ENCODE data around the gene SWSAP1. TPM values are rescaled to one million over a fixed set of nuclear protein-coding genes. Genes with fewer than 3 reads are reported as not detected.
"Not testable (repeated sequence)": the region's sequence is repeated elsewhere in the genome, so short reads cannot be mapped to it uniquely, and the experiment has no call there.

SWSAP1 gene
- total RNA-seq, 1 donor = 4.6 TPM

DNA sequence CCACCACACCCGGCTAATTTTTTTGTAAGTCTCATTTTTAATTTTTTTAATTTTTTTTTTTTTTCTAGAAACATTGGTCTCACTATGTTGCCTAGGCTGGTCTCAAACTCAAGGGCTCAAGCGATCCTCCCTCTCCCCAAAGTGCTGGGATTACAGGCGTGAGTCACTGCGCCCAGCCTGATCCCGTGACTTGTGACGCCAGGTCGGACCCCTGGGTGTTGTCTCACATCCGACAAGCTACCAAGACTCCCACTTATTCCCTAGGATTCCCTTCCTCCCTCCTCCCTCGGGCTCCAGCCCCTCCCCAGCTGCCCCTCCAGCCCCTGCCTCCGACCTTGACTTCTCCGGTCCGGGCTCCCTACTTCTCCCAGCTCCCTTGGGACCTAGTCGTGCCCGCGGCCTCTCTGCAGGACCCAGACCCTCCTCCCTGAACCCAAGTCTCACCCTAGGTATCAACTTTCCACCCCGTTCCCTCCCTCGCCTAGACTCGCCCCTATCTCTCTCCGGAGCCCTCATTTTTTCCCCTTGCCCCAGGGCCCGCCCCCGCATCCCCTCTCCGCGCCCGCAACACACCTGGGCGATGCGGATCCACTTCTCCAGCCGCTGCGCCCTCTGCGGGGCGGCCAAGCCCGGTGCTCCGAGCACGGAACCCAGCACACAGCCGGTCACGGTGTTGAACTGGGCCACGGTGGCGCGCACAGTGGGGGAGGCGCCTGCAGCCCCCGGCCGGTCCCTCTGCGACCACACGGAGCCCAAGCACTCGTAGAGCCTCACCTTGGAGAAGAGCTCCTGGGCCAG lies 31.6 kb downstream of the SWSAP1 start:
- DNase-seq (ENCODE audit: low read depth in 2 of 3, low spot score in 2 of 3) = peak in 2 of 3 donors; percentile 21 to 33

DNA sequence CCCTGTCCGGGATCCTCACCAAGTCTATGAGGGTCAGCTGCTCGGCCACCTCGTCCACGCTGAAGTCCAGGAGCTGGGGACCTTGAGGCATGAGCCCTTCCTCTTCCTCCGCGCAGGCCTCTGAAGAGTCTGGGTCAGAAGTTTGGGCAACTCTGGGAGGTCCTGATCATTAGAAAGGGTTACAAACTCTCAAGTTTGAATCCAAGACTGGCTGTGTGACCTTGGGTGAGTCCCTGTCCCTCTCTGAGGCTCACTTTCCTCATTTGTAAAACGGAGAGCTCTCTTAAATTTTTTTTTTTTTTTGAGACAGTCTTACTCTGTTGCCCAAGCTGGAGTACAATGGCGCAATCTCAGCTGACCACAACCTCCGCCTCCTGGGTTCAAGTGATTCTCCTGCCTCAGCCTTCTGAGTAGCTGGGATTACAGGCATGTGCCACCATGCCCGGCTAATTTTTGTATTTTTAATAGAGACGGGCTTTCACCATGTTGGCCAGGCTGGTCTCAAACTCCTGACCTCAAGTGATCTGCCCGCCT lies 32.3 kb downstream of the SWSAP1 start:
- not testable (repeated sequence) for DNase-seq (ENCODE audit: low read depth in 2 of 3, low spot score in 2 of 3)

DNA sequence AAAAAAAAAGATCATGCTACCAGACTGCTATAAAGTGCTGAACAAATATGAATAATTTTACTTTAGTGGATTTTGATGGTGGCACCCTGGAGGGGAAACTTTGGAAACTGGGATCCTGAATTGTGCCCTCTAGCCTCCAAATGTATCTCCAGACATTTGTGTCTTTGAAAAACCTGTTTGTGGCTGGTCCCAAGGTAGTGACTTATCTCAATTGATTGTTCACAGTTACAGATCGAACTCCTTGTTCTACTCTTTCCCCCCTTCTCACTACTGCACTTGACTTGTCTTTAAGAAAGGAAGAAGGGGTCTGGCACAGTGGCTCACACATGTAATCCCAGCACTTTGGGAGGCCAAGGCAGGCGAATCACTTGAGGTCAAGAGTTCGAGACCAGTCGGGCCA lies 34.1 kb downstream of the SWSAP1 start:
- no peak for DNase-seq (ENCODE audit: low read depth in 2 of 3, low spot score in 2 of 3)

DNA sequence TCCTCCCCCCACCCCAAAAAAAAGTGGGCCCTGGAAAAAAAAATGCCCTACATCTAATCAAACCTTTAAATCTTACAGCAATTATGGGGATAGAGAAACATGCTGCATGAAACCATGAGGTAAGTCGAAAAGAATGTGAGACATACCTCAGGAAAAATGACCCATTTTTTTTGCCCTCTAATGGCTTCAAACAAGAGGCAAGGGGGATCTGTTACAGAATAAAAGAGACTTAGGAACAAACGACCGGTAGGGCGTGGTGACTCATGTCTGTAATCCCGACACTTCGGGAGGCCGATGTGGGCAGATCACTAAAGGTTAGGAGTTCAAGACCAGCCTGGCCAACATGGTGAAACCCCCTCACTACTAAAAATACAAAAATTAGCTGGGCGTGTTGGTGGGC lies 36.2 kb downstream of the SWSAP1 start:
- DNase-seq (ENCODE audit: low read depth in 2 of 3, low spot score in 2 of 3) = no peak

DNA sequence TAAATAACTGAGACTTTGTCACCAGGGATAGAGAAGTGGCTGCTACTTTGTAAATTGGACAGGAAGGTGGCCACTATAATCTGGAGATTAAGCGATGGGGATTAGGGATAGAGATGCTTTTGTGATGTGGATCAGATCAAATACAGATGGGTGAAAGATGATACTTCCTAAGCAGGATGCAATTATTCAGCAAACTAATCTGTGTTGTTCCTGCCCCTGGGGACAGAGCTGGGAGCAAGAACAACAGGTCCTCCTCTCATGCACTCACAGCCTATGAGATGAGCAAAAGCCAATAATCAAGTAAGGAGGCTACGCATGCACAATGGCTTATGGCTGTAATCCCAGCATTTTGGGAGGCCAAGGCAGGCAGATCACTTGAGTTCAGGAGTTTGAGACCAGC lies 40.1 kb downstream of the SWSAP1 start:
- DNase-seq (ENCODE audit: low read depth in 2 of 3, low spot score in 2 of 3) = no peak

DNA sequence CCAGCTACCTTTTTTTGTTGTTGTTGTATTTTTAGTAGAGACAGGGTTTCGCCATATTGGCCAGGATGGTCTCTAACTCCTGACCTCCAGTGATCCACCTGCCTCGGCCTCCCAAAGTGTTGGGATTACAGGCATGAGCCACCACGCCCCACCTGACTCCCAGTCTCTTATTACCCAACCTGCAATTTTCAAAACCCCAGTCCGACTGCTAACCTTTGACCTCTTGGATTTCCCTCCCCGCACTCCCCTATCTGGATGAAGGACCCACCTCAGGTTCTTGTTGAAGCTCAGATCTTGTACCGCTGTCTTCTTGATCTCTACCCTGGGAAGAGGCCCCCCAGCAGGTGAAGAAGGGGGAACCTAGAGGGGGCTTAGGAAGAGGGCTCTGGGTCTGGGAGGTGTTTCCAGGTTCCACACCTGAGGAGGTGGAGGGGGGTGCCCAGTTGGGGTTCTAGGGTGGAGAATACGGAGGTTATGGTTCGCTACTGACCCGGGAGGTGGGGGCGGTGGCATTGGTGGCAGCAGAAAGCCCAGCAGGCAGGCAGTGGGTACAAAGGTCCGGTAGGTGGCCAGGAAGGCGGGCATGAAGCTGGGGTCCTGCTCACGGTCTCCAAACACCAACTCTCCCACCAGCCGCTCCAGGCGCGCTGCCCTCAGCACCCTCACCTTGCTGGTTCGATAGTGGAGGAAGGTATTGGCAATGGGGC lies 42.0 kb downstream of the SWSAP1 start:
- DNase-seq (ENCODE audit: low read depth in 2 of 3, low spot score in 2 of 3) = no peak

DNA sequence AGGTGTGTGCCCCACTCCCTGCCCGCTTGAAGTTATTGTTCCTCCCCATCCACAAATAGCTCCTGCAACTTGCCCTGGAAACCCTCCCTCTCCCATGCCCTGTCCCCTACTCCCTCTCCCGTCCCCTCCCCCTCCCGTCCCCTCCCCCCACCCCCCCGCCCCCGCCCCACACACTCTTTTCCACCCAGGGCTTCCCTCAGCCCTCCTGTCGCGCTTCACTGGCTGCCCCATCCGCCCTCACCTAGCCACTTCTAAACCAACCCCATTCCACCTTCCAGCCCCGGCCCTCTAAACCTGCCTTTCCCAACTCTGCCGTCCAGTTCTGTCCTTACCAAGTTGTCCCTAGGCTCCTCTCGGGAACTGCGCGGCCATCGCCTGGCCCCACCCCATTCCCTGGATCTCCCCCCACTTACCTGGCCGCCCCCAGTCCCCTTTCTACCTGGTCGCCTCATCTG lies 43.7 kb downstream of the SWSAP1 start:
- DNase-seq (ENCODE audit: low read depth in 2 of 3, low spot score in 2 of 3) = no peak

DNA sequence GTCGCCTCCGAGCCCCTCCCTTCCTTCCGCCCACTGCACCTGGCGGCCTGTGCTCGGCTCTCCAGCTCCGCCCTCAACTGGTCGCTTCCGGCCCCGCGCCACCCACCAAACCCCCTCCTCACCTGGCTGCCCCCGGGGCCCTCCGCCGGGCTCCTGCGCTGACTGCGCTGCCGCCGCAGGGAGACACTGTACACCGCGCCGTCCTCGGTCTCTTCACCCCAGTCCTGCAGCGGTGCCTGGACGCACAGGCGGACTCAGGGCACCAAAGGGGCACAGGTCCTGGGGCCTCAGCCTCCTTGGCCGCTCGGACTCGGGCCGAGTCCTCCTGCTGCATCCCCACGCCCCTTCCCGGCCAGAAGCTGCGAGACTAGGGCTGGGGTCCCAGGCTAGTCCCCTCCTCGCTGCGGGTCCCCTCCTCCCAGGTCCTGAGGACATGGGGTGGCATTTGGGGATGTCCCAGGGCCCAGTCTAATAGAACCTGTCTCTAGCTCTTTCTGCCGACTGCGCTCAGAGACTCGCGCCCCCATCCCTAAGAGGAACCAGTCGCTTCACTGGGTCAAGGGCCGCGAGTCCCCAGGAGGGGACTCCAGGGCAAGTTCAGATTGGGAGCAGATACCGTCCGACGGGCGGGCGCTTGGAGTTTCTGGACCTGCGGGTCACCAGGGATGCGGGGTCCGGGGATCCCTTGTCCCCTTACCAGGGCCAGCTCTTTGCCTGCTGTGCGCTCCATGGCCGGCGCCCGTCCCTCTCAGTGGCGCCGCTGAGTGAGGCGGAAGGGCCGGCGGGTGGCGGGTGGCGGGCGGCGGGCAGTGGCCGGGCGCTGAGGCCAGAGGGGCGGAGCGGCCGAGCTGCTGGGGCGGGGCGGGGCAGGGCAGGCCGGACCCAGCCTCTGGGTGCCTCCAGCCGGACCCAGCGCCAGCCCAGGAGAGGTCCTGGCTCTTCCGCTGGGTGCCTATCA lies 44.4 kb downstream of the SWSAP1 start, which contains the start of gene RGL3:
TSS of gene RGL3 (minus strand) at position 766 of the 958 bp plus-strand sequence. CDS start at position 730, 36 bp downstream.
- no peak for DNase-seq (ENCODE audit: low read depth in 2 of 3, low spot score in 2 of 3)

DNA sequence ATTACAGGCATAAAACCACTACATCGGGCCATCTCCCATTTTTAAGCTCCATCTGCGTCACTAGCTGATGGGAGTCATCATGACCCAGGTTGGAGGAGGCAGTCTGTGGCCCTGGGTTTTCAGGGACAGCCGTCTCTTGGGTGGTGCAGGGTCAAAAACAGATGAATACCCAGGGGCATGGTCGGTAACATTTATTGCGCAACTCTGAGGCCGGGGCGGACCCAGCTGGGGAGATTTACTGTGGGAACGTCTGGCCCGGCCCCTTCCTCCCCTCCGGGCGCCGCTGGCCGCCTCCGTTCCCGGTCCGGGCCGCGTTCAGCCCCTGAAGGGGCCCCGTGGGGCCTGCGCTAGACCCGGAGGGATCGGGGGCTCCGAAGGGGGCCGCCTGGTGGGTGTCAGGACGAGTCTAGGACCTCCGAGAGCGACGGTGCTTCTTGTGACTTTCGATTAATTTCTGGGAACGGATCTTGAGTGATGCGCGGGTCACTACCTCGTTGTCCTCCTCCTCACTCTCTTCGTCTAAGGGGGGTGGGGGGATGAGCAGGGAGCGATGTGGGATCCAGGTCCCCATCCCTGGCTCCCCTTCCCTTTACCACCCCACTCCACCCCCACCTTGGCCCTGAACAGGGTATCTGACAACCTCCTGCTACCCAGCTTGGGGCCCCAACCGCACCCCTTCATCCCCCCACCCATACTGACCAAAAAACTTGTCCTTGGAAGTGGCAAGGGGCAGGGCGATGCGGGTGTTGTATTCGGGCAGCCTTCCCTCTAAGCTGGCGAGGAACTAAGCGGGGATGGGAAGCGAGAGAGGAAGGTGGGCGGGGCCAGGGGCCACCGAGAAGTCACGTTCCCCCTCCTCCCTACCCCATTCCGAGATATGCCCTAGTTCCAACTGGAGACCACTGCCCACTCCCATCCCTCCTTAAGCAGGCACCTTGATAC lies 46.2 kb downstream of the SWSAP1 start:
- DNase-seq (ENCODE audit: low read depth in 2 of 3, low spot score in 2 of 3) = peak in 1 of 3 donors; percentile 15

DNA sequence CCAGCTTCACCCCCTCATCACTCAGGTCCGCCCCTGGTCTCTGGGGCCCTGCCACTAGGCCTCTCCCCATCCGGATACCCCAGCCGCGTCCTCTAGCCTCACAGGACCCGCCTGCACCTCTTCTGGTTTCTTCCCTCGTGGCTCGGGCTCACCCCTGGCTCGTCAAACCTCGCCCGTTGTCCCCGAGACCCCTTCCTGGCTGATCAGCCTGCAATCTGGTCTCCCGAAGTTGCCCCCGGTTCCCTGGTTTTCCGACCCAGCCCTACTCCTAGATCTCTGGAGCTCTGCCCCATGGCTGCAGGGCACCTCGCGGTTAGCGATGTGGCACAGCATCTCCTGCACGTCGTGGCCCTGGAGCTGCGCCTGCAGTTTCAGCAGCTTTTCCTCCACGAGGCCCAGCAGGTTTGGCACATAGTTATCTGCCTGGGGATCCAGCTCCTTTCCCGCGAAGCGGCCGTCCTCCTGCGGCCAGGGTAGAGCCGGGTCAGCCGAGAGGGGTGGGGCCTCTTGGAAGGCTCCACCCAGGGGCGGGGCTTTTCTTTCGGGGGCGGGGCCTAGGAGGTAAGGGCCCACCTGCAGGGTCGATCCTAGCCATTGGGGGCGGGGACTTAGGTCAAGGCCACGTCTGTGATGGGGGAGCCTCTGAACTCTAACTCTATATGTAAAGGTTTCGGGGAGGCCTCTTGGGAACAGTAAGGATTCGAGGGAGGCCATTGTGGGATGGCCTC lies 47.1 kb downstream of the SWSAP1 start:
- DNase-seq (ENCODE audit: low read depth in 2 of 3, low spot score in 2 of 3) = peak in 1 of 3 donors; percentile 31

DNA sequence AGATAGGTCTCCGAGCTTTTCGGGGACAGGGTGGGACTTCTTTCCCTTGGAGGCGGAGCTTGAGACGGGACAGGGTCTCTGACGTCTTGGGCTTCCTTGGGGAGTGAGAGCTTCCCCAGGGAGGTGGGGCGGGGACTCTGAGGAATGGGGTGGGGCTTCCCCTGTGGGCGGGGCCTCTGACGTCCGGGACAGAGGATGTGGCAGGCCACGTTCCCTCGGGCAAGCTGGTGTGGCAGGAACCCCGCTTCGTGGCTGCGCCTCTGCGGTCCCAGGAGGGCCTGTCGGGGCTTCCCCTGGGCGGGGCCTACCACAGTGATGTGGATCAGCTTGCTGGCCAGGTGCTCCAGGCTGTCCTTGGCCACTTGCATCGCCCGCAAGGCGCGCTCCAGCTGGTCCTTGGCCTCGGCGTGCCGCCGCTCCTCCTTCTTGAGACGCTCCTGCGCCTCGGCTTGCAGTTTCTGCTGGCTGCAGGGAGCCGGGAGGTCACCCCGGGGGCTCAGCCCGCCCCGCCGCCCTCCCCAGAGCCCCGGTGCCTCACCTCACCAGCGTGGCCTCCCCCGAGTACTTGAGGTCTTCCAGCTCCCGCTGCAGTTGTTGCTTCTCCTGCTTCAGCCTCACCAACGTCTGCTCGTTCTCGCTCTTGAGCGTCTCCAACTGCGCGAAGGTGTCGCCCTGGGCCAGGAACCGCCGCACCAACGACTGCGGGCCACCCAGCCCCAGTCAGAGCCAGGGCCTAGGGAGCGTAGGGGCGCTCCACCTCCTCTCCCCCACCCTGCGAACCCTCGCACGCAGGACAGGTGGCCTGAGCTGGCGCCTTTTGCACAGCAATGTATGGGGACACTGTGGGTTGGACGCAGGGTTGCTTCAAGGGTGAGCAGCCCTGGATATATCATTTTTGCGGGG lies 47.9 kb downstream of the SWSAP1 start:
- DNase-seq (ENCODE audit: low read depth in 2 of 3, low spot score in 2 of 3) = peak in 2 of 3 donors; percentile 73 to 76

DNA sequence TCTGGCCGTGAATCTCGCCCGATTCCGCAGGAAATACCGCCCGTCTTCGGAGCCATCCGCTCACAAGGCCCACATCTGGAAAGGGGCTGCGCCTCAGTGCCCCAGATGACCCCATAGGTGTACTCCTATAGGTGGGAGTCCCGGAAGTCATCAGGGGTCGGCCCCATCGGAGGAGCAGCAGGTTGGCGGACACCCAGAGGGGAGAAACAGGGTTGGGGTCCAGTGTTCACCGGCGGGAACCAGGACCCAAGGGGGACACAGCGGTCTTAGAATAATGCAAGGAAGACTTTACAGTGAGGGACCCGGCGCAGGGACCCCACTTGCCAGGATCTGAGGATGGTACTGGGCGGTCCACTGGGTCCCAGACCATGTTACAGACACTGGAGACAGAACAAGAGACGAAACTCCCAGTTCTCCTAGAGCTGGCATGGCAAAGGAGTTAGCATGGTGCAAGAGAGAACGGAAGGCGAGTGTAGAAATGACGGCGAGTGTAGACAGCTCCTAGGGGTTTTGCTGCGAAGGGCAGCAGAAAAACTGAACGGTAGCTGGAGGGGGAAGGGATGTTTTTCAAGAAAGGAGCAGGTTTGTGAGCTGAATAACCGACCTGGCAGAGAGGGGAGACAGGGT lies 48.8 kb downstream of the SWSAP1 start:
- DNase-seq (ENCODE audit: low read depth in 2 of 3, low spot score in 2 of 3) = peak in 1 of 3 donors; percentile 26

DNA sequence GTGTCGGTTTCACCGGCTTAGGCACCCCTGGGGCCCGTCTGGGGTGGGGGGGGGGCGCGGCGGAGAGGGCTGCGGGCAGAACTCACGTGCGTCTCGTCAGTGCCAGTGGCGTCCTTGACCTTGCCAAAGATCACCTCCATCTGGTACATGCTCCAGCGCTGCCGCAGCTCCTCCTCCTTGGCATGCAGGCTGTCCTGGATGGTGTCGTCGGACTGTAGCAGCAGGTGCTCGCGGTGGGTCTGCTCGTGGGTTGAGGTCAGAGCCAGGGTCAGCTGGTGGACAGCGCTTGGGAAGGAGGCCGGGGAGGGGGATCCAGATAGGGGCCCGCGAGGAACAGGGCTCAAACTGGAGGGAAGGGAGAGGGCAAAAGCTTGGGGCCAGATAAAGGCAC lies 49.3 kb downstream of the SWSAP1 start:
- DNase-seq (ENCODE audit: low read depth in 2 of 3, low spot score in 2 of 3) = no peak
